ENCODE data around the gene PCDH9.
A peak's percentile ranks its signal among the peaks of the same experiment; 100 is the strongest.

The PCDH9 gene

GRCh38 chr13:66995203-66995611, 234.9 kb downstream of the PCDH9 start:
- no peak for DNase-seq (ENCODE audit: low spot score)
- no peak overlapping the region for H3K9ac ChIP-seq (ENCODE audit: low read depth, low read length, poor library complexity)
- no peak overlapping the region for H3K4me3 ChIP-seq (ENCODE audit: low read length in 2 of 2)
- no peak overlapping the region for H2BK5ac ChIP-seq (ENCODE audit: low read length)
- no peak overlapping the region for H2AK5ac ChIP-seq (ENCODE audit: low read depth, low read length)
- no peaks in the 10 kb centered on the region for H3K9me3 ChIP-seq (replicated peaks in 1 of 2; ENCODE audit: control insufficient read depth in 2 of 2, insufficient read depth in 1 of 2, low read depth in 1 of 2, low read length in 2 of 2)
- H2AFZ ChIP-seq (ENCODE audit: low read length), result peak overlapping the region; percentile 78
- no peaks in the 10 kb centered on the region for H3K79me1 ChIP-seq (ENCODE audit: low read depth, low read length)
- H3K14ac ChIP-seq (ENCODE audit: low read length), result no peak overlapping the region
- WGBS, 2 donors (ENCODE audit: extremely low coverage in 2 of 2, insufficient read length in 2 of 2, insufficient replicate concordance in 1 of 2), result no CpG with 5 or more reads among the region's 5 CpGs
- no peak overlapping the region for H2BK12ac ChIP-seq (ENCODE audit: low read length)
- H3K4ac ChIP-seq (ENCODE audit: low read length), result no peak overlapping the region
- no peak overlapping the region for H3K27ac ChIP-seq (replicated peaks; ENCODE audit: low read length)
- no peak overlapping the region for H4K91ac ChIP-seq (ENCODE audit: low read depth, low read length, poor library complexity)
- H3K4me1 ChIP-seq (ENCODE audit: control insufficient read depth in 2 of 2, insufficient read depth in 1 of 2, low read depth in 1 of 2, low read length in 2 of 2), result peaks cover 0 to 8% of the 10 kb centered on the region in 2 donors
- H3K36me3 ChIP-seq (replicated peaks in 1 of 2; ENCODE audit: control insufficient read depth in 2 of 2, insufficient read depth in 2 of 2, low read length in 2 of 2), result no peaks in the 10 kb centered on the region
- H3K27me3 ChIP-seq (ENCODE audit: control insufficient read depth in 3 of 3, insufficient read depth in 3 of 3, low read depth in 1 of 3, low read length in 3 of 3), result no peaks in the 10 kb centered on the region
- no peak overlapping the region for H2BK15ac ChIP-seq (ENCODE audit: low read length)
- H3K18ac ChIP-seq (ENCODE audit: low read length), result no peak overlapping the region
- H2BK120ac ChIP-seq (ENCODE audit: low read depth, low read length), result no peak overlapping the region
- no peak overlapping the region for H3K4me2 ChIP-seq (ENCODE audit: insufficient read depth, low read length, poor library complexity, severe bottlenecking)
- no peak overlapping the region for H4K8ac ChIP-seq (ENCODE audit: low read depth, low read length)
- no peak overlapping the region for H3K23ac ChIP-seq (ENCODE audit: low read depth, low read length, poor library complexity)

- WGBS, 2 donors (ENCODE audit: extremely low coverage in 2 of 2, insufficient read length in 2 of 2, insufficient replicate concordance in 1 of 2), result no CpG with 5 or more reads among the region's 9 CpGs
- H3K4me3 ChIP-seq (ENCODE audit: low read length in 2 of 2), result no peak overlapping the region
- no peak overlapping the region for H3K18ac ChIP-seq (ENCODE audit: low read length)
- H2AFZ ChIP-seq (ENCODE audit: low read length), result peak overlapping the region; percentile 78
- H3K27me3 ChIP-seq (ENCODE audit: control insufficient read depth in 3 of 3, insufficient read depth in 3 of 3, low read depth in 1 of 3, low read length in 3 of 3), result no peaks in the 10 kb centered on the region
- no peaks in the 10 kb centered on the region for H3K36me3 ChIP-seq (replicated peaks in 1 of 2; ENCODE audit: control insufficient read depth in 2 of 2, insufficient read depth in 2 of 2, low read length in 2 of 2)
- no peak for DNase-seq (ENCODE audit: low spot score)
- H3K79me1 ChIP-seq (ENCODE audit: low read depth, low read length), result no peaks in the 10 kb centered on the region
- no peak overlapping the region for H4K91ac ChIP-seq (ENCODE audit: low read depth, low read length, poor library complexity)
- H2BK12ac ChIP-seq (ENCODE audit: low read length), result no peak overlapping the region
- H2AK5ac ChIP-seq (ENCODE audit: low read depth, low read length), result no peak overlapping the region
- H3K9me3 ChIP-seq (replicated peaks in 1 of 2; ENCODE audit: control insufficient read depth in 2 of 2, insufficient read depth in 1 of 2, low read depth in 1 of 2, low read length in 2 of 2), result no peaks in the 10 kb centered on the region
- H3K27ac ChIP-seq (replicated peaks; ENCODE audit: low read length), result no peak overlapping the region
- H4K8ac ChIP-seq (ENCODE audit: low read depth, low read length), result no peak overlapping the region
- no peak overlapping the region for H3K4ac ChIP-seq (ENCODE audit: low read length)
- no peak overlapping the region for H2BK120ac ChIP-seq (ENCODE audit: low read depth, low read length)
- no peak overlapping the region for H3K23ac ChIP-seq (ENCODE audit: low read depth, low read length, poor library complexity)
- no peak overlapping the region for H3K14ac ChIP-seq (ENCODE audit: low read length)
- no peak overlapping the region for H3K9ac ChIP-seq (ENCODE audit: low read depth, low read length, poor library complexity)
- peaks cover 0 to 8% of the 10 kb centered on the region in 2 donors for H3K4me1 ChIP-seq (ENCODE audit: control insufficient read depth in 2 of 2, insufficient read depth in 1 of 2, low read depth in 1 of 2, low read length in 2 of 2)
- H2BK15ac ChIP-seq (ENCODE audit: low read length), result no peak overlapping the region
- no peak overlapping the region for H2BK5ac ChIP-seq (ENCODE audit: low read length)
- no peak overlapping the region for H3K4me2 ChIP-seq (ENCODE audit: insufficient read depth, low read length, poor library complexity, severe bottlenecking)
Measured at GRCh38 chr13:66994517-66995202, 235.5 kb downstream of the PCDH9 start.

GRCh38 chr13:66994097-66994496, 236.0 kb downstream of the PCDH9 start:
- Histone ChIP-seq H2BK120ac (ENCODE audit: low read depth, low read length) (no peak overlapping the region), H2BK12ac (ENCODE audit: low read length) (no peak overlapping the region), H3K27me3 (ENCODE audit: control insufficient read depth in 3 of 3, insufficient read depth in 3 of 3, low read depth in 1 of 3, low read length in 3 of 3) (no peaks in the 10 kb centered on the region), H2BK5ac (ENCODE audit: low read length) (no peak overlapping the region), H3K4me3 (ENCODE audit: low read length in 2 of 2) (no peak overlapping the region), H3K9me3 (replicated peaks in 1 of 2; ENCODE audit: control insufficient read depth in 2 of 2, insufficient read depth in 1 of 2, low read depth in 1 of 2, low read length in 2 of 2) (no peaks in the 10 kb centered on the region), H3K18ac (ENCODE audit: low read length) (no peak overlapping the region), H2AFZ (ENCODE audit: low read length) (peak overlapping the region; percentile 62), H2AK5ac (ENCODE audit: low read depth, low read length) (no peak overlapping the region), H3K36me3 (replicated peaks in 1 of 2; ENCODE audit: control insufficient read depth in 2 of 2, insufficient read depth in 2 of 2, low read length in 2 of 2) (no peaks in the 10 kb centered on the region), H3K9ac (ENCODE audit: low read depth, low read length, poor library complexity) (no peak overlapping the region), H4K8ac (ENCODE audit: low read depth, low read length) (no peak overlapping the region), H2BK15ac (ENCODE audit: low read length) (no peak overlapping the region), H3K23ac (ENCODE audit: low read depth, low read length, poor library complexity) (no peak overlapping the region), H3K14ac (ENCODE audit: low read length) (no peak overlapping the region), H3K27ac (replicated peaks; ENCODE audit: low read length) (no peak overlapping the region), H4K91ac (ENCODE audit: low read depth, low read length, poor library complexity) (no peak overlapping the region), H3K79me1 (ENCODE audit: low read depth, low read length) (no peaks in the 10 kb centered on the region), H3K4me2 (ENCODE audit: insufficient read depth, low read length, poor library complexity, severe bottlenecking) (peak overlapping the region; percentile 27), H3K4me1 (ENCODE audit: control insufficient read depth in 2 of 2, insufficient read depth in 1 of 2, low read depth in 1 of 2, low read length in 2 of 2) (peaks cover 0 to 8% of the 10 kb centered on the region in 2 donors), H3K4ac (ENCODE audit: low read length) (no peak overlapping the region)
- WGBS, 2 donors (ENCODE audit: extremely low coverage in 2 of 2, insufficient read length in 2 of 2, insufficient replicate concordance in 1 of 2), result no CpG with 5 or more reads among the region's 13 CpGs
- peak; percentile 65 for DNase-seq (ENCODE audit: low spot score)

- H3K9me3 ChIP-seq (replicated peaks in 1 of 2; ENCODE audit: control insufficient read depth in 2 of 2, insufficient read depth in 1 of 2, low read depth in 1 of 2, low read length in 2 of 2), result no peaks in the 10 kb centered on the region
- H2BK5ac ChIP-seq (ENCODE audit: low read length), result no peak overlapping the region
- H2BK15ac ChIP-seq (ENCODE audit: low read length), result no peak overlapping the region
- H3K4ac ChIP-seq (ENCODE audit: low read length), result no peak overlapping the region
- no peak for DNase-seq (ENCODE audit: low spot score)
- no peaks in the 10 kb centered on the region for H3K36me3 ChIP-seq (replicated peaks in 1 of 2; ENCODE audit: control insufficient read depth in 2 of 2, insufficient read depth in 2 of 2, low read length in 2 of 2)
- no peak overlapping the region for H2BK12ac ChIP-seq (ENCODE audit: low read length)
- H3K4me1 ChIP-seq (ENCODE audit: control insufficient read depth in 2 of 2, insufficient read depth in 1 of 2, low read depth in 1 of 2, low read length in 2 of 2), result peaks cover 0 to 8% of the 10 kb centered on the region in 2 donors
- H3K14ac ChIP-seq (ENCODE audit: low read length), result no peak overlapping the region
- no peak overlapping the region for H3K4me3 ChIP-seq (ENCODE audit: low read length in 2 of 2)
- WGBS, 2 donors (ENCODE audit: extremely low coverage in 2 of 2, insufficient read length in 2 of 2, insufficient replicate concordance in 1 of 2), result no CpG with 5 or more reads among the region's 2 CpGs
- no peak overlapping the region for H3K9ac ChIP-seq (ENCODE audit: low read depth, low read length, poor library complexity)
- no peak overlapping the region for H2AK5ac ChIP-seq (ENCODE audit: low read depth, low read length)
- no peak overlapping the region for H3K18ac ChIP-seq (ENCODE audit: low read length)
- no peak overlapping the region for H3K27ac ChIP-seq (replicated peaks; ENCODE audit: low read length)
- no peak overlapping the region for H4K91ac ChIP-seq (ENCODE audit: low read depth, low read length, poor library complexity)
- peak overlapping the region; percentile 52 for H2AFZ ChIP-seq (ENCODE audit: low read length)
- no peak overlapping the region for H2BK120ac ChIP-seq (ENCODE audit: low read depth, low read length)
- H3K27me3 ChIP-seq (ENCODE audit: control insufficient read depth in 3 of 3, insufficient read depth in 3 of 3, low read depth in 1 of 3, low read length in 3 of 3), result no peaks in the 10 kb centered on the region
- H4K8ac ChIP-seq (ENCODE audit: low read depth, low read length), result no peak overlapping the region
- no peak overlapping the region for H3K4me2 ChIP-seq (ENCODE audit: insufficient read depth, low read length, poor library complexity, severe bottlenecking)
- H3K23ac ChIP-seq (ENCODE audit: low read depth, low read length, poor library complexity), result no peak overlapping the region
- no peaks in the 10 kb centered on the region for H3K79me1 ChIP-seq (ENCODE audit: low read depth, low read length)
Measured at GRCh38 chr13:66992719-66993118, 237.4 kb downstream of the PCDH9 start.

Data from neuronal stem cell (in vitro differentiated cells).